ENCODE measurements around the gene TMIGD2.
"Not testable (repeated sequence)": the region's sequence is repeated elsewhere in the genome, so short reads cannot be mapped to it uniquely, and the experiment has no call there.

Gene TMIGD2

GRCh38 chr19:4329858-4330257, 27.7 kb upstream of the TMIGD2 start:
- no peaks in the 10 kb centered on the region for H3K79me2 ChIP-seq (ENCODE audit: control insufficient read depth, low read length)
- no peaks in the 10 kb centered on the region for H3K36me3 ChIP-seq (ENCODE audit: control insufficient read depth, low read length)
- H3K9me2 ChIP-seq (replicated peaks; ENCODE audit: control insufficient read depth, low read length): no peaks in the 10 kb centered on the region
- no peaks in the 10 kb centered on the region for H3F3A ChIP-seq (ENCODE audit: control insufficient read depth, insufficient read depth)
- H3K9me3 ChIP-seq (ENCODE audit: control insufficient read depth, insufficient read depth, low read length): no peaks in the 10 kb centered on the region
- H4K20me1 ChIP-seq (ENCODE audit: control insufficient read depth, insufficient read depth, low read depth, low read length): no peaks in the 10 kb centered on the region
- H3K4me2 ChIP-seq (ENCODE audit: low read length): no peak overlapping the region
- no peak overlapping the region for H3K4me3 ChIP-seq (ENCODE audit: low read length)
- H3K27ac ChIP-seq (ENCODE audit: low read depth, low read length): no peak overlapping the region
- TF ChIP-seq EZH2phosphoT487 (IDR thresholded peaks at IDR 0.05; ENCODE audit: borderline replicate concordance, low read length): no peak
- H3K27me3 ChIP-seq (ENCODE audit: control insufficient read depth, low read length): no peaks in the 10 kb centered on the region
- H3K4me1 ChIP-seq (ENCODE audit: control insufficient read depth, low read length): no peaks in the 10 kb centered on the region

- not testable (repeated sequence) for H3K9me3 ChIP-seq (ENCODE audit: control insufficient read depth, insufficient read depth, low read length); H3K79me2 ChIP-seq (ENCODE audit: control insufficient read depth, low read length); H3K4me2 ChIP-seq (ENCODE audit: low read length); H3K27me3 ChIP-seq (ENCODE audit: control insufficient read depth, low read length); H3K36me3 ChIP-seq (ENCODE audit: control insufficient read depth, low read length); H3K4me3 ChIP-seq (ENCODE audit: low read length); H3K4me1 ChIP-seq (ENCODE audit: control insufficient read depth, low read length); H3K9me2 ChIP-seq (replicated peaks; ENCODE audit: control insufficient read depth, low read length); H3F3A ChIP-seq (ENCODE audit: control insufficient read depth, insufficient read depth); H3K27ac ChIP-seq (ENCODE audit: low read depth, low read length); H4K20me1 ChIP-seq (ENCODE audit: control insufficient read depth, insufficient read depth, low read depth, low read length)
These were observed 26.9 kb upstream of the TMIGD2 start for GRCh38 chr19:4328991-4329681.

GRCh38 chr19:4328243-4328990, 26.2 kb upstream of the TMIGD2 start:
- Histone ChIP-seq H3K36me3 (ENCODE audit: control insufficient read depth, low read length) (no peaks in the 10 kb centered on the region), H3K9me2 (replicated peaks; ENCODE audit: control insufficient read depth, low read length) (no peaks in the 10 kb centered on the region), H4K20me1 (ENCODE audit: control insufficient read depth, insufficient read depth, low read depth, low read length) (no peaks in the 10 kb centered on the region), H3K9me3 (ENCODE audit: control insufficient read depth, insufficient read depth, low read length) (no peaks in the 10 kb centered on the region), H3K4me3 (ENCODE audit: low read length) (no peak overlapping the region), H3K4me2 (ENCODE audit: low read length) (no peak overlapping the region), H3K4me1 (ENCODE audit: control insufficient read depth, low read length) (no peaks in the 10 kb centered on the region), H3K27ac (ENCODE audit: low read depth, low read length) (no peak overlapping the region), H3K79me2 (ENCODE audit: control insufficient read depth, low read length) (no peaks in the 10 kb centered on the region), H3K27me3 (ENCODE audit: control insufficient read depth, low read length) (no peaks in the 10 kb centered on the region), H3F3A (ENCODE audit: control insufficient read depth, insufficient read depth) (no peaks in the 10 kb centered on the region)
- no peak for TF ChIP-seq CTCF (IDR thresholded peaks at IDR 0.05; ENCODE audit: low read depth, low read length, poor library complexity, severe bottlenecking)
- TF ChIP-seq EZH2phosphoT487 (IDR thresholded peaks at IDR 0.05; ENCODE audit: borderline replicate concordance, low read length): no peak

GRCh38 chr19:4327877-4328242, 25.7 kb upstream of the TMIGD2 start:
- Histone ChIP-seq H3K27me3 (ENCODE audit: control insufficient read depth, low read length) (no peaks in the 10 kb centered on the region), H3K4me3 (ENCODE audit: low read length) (no peak overlapping the region), H3K4me1 (ENCODE audit: control insufficient read depth, low read length) (no peaks in the 10 kb centered on the region), H3K9me2 (replicated peaks; ENCODE audit: control insufficient read depth, low read length) (no peaks in the 10 kb centered on the region), H3K4me2 (ENCODE audit: low read length) (no peak overlapping the region), H3F3A (ENCODE audit: control insufficient read depth, insufficient read depth) (no peaks in the 10 kb centered on the region), H3K79me2 (ENCODE audit: control insufficient read depth, low read length) (no peaks in the 10 kb centered on the region), H3K36me3 (ENCODE audit: control insufficient read depth, low read length) (no peaks in the 10 kb centered on the region), H4K20me1 (ENCODE audit: control insufficient read depth, insufficient read depth, low read depth, low read length) (no peaks in the 10 kb centered on the region), H3K9me3 (ENCODE audit: control insufficient read depth, insufficient read depth, low read length) (no peaks in the 10 kb centered on the region), H3K27ac (ENCODE audit: low read depth, low read length) (no peak overlapping the region)
- TF ChIP-seq CTCF (IDR thresholded peaks at IDR 0.05; ENCODE audit: low read depth, low read length, poor library complexity, severe bottlenecking) (no peak), EZH2phosphoT487 (IDR thresholded peaks at IDR 0.05; ENCODE audit: borderline replicate concordance, low read length) (no peak)
